Measurements from ENCODE around the gene DECR2. TPM values are rescaled to one million over a fixed set of nuclear protein-coding genes. Genes with fewer than 3 reads are reported as not detected.

DECR2 gene
- polyA plus RNA-seq, 1 donor = 14.4 TPM

GRCh38 chr16:444027-444426 is 42.3 kb downstream of the DECR2 start:
- DNase-seq (ENCODE audit: low read depth) = no peak

DNA sequence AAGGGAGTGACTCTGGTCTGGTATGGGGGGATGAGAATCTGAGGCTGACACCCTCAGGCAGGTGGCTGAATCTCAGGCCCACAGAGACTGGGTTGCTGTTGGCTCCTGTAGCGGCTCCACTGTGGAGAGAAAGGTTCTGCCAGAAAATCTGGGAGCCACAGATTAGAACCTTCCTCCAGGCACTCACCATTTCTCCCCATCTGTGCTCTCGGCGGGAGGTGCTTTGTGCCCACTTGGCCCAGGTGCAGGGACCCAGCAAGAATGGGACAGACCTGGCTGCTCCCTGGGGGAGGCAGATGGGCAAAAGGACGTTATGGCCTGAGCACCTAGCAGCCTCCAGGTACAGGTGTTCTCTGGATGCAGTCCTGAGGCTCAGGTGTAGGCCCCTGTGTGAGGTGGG is 43.9 kb downstream of the DECR2 start:
- no peak for DNase-seq (ENCODE audit: low read depth)

DNA sequence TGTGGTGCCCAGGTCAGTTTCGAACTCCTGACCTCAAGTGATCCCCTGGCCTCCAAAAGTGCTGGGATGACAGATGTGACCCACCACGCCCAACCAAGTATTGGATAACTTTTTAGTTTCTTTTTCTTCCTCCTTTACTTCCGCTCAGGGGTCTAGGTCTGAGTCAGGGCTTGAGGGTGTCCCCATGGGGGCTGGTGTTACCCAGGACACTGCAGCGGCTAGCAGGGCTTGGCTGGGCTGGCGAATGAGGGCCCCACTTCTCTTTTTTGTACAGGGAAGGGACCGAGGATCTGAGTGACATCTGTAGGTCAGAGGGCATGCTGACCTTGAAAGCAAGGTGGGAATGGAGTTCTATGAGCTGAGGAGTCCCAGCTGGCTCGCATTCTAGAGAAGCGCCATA is 48.7 kb downstream of the DECR2 start:
- no peak for DNase-seq (ENCODE audit: low read depth)

DNA sequence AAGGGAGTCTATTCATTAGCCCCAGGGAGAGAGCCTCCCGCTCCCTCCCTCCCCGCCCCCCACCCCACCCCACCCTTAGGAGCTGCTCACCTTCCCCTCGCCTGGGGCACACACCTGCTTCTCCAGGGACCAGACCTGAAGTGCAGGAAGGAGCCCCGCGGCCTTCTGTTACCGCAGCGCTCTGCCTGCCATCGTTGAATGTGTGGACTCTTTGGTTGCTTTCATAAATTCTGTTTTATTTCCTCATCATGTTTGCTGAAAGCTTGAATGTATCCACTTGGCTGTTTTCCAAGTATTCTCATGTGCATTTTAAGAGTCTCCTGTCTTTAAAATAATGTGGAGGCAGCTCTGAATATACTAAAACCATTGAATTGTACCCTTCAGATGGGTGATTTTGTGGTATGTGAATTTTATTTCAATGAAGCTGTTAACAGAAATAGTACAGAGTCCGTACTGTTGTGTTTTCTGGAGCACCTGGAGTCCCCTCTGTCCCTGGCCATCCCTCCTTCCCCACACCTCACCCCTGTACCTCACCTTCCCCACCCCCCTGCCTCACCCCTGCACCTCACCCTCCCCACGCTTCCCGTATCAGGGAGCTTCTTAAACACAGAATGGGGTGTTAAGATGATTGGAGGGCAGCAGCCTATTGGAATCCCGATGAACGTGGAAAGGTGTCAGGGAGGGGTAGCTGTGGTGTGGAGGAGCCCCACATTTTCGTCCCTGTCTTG is 49.3 kb downstream of the DECR2 start:
- no peak for DNase-seq (ENCODE audit: low read depth)

DNA sequence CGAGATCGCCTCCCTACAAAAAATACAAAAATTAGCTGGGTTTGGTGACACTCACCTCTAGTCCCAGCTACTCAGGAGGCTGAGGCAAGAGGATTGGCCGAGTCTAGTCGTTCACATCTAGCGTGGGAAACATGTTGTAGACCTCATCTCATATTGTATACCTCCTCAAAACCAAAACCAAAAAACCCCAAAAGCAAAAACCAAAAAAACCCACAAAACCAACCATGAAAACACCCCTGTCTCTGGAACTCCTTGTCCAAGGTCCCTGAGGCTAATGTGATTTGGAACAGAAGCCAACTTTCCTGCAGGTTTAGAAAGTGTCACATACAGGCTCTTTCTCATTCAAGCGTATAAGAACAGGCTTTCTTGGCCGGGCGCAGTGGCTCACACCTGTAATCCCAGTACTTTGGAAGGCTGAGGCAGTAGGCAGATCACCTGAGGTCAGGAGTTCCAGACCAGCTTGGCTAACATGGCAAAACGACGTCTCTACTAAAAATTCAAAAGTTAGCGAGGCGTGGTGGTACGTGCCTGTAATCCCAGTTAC is 52.8 kb downstream of the DECR2 start:
- no peak for DNase-seq (ENCODE audit: low read depth)

DNA sequence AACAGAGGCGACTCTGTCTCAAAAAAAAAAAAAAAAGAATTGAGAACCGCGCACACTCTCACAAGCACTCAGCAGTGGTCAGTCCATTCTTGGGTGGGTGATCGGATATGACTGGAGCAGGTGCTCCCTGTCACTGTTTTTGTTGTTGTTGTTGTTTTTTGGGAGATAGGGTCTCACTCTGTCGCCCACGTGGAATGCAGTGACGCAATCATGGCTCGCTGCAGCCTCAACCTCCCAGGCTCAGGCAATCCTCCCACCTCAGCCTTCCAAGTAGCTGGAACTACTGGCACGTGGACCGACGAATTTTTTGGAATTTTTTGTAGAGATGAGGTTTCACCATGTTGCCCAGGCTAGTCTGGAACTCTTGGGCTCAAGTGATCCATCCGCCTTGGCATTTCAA is 53.8 kb downstream of the DECR2 start:
- no peak for DNase-seq (ENCODE audit: low read depth)

DNA sequence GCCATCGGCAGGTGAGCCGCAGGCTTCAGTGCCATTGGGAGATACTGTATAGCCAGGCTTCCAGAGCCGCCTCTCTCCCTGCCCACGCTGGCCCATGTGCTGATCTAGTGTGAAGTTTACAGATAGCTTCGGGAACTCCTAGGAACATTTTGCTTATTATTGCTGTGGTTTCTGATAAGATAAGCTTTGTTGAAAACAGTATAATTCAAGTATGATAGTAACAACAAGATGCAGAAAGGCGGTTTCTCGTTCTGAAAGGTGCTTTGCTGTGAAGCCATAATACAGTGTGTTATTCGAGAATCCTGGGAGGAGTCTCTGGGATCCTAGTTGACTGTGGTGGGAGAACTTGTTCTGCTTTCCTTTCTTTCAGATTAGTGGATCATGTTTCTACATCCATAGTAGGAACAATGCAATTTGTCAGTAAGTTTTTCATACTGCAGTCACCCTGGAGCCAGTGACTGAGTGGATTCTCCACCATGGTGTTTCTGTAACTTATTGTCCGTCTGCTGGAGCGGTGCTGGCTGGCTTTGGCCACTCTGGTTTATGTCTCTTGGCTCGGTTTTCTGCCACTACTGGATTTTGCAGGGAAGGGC is 55.3 kb downstream of the DECR2 start:
- no peak for DNase-seq (ENCODE audit: low read depth)

GRCh38 chr16:457732-458400 is 56.2 kb downstream of the DECR2 start:
- DNase-seq (ENCODE audit: low read depth) = no peak

DNA sequence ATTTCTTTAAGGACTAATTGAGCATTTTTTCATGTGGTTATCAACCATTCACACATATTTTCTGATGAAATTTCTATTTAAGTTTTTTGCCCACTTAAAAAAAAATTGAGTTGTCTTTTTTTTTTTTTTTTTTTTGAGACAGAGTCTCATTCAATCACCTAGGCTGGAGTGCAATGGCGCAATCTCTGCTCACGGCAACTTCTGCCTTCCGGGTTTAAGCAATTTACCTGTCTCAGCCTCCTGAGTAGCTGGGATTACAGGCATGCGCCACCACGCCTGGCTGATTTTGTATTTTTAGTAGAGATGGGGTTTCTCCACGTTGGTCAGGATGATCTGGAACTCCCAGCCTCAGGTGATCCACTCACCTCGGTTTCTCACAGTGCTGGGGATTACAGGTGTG is 58.1 kb downstream of the DECR2 start:
- no peak for DNase-seq (ENCODE audit: low read depth)

DNA sequence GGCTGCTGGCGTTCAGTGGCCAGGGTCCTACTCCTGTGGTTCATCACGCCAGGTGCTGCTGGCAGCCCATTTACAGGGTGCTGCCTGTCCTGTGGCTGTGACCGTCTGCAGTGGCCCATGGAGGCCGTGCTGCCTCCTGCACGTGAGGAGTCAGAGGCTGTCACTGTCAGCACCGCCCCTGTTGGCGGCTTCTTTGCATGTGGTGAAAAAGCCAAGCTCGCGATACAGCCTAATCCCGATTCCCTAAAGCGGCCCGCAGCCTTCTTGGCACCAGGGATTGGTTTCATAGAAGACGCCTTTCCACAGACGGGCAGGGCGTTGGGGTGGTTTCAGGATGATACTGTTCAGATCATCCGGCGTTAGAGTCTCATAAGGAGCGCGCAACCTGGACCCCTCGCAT is 59.1 kb downstream of the DECR2 start:
- no peak for DNase-seq (ENCODE audit: low read depth)

Other genes starting within 250 kb of the DECR2 start
- gene HBZ, start 249.2 kb upstream of the DECR2 start, polyA plus RNA-seq (ENCODE audit: insufficient read length) = 4.9 TPM
- 6.8 TPM for gene HBM, start 235.9 kb upstream of the DECR2 start, polyA plus RNA-seq (ENCODE audit: insufficient read length)
- gene HBA2, start 229.0 kb upstream of the DECR2 start, polyA plus RNA-seq (ENCODE audit: insufficient read length) = 3,429 TPM
- gene HBA1, start 225.2 kb upstream of the DECR2 start, polyA plus RNA-seq (ENCODE audit: insufficient read length) = 2,062 TPM
- gene HBQ1, start 221.4 kb upstream of the DECR2 start, polyA plus RNA-seq (ENCODE audit: insufficient read length) = 1.4 TPM
- 67.5 TPM for gene LUC7L, start 172.4 kb upstream of the DECR2 start, polyA plus RNA-seq (ENCODE audit: insufficient read length)
- 36.3 TPM for gene FAM234A, start 167.1 kb upstream of the DECR2 start, polyA plus RNA-seq (ENCODE audit: insufficient read length)
- gene RGS11, start 125.9 kb upstream of the DECR2 start, polyA plus RNA-seq (ENCODE audit: insufficient read length) = 3.6 TPM
- 0.82 TPM for gene ARHGDIG, start 121.3 kb upstream of the DECR2 start, polyA plus RNA-seq (ENCODE audit: insufficient read length)
- 0.68 TPM for gene PDIA2, start 118.7 kb upstream of the DECR2 start, polyA plus RNA-seq (ENCODE audit: insufficient read length)
- gene AXIN1, start 49.2 kb upstream of the DECR2 start, polyA plus RNA-seq (ENCODE audit: insufficient read length) = 11.3 TPM
- 44.6 TPM for gene MRPL28, start 31.3 kb upstream of the DECR2 start, polyA plus RNA-seq (ENCODE audit: insufficient read length)
- 28.5 TPM for gene PGAP6, start 19.9 kb upstream of the DECR2 start, polyA plus RNA-seq (ENCODE audit: insufficient read length)
- 66.4 TPM for gene NME4, start 4.7 kb upstream of the DECR2 start, polyA plus RNA-seq (ENCODE audit: insufficient read length)
- gene RAB11FIP3, start 23.8 kb downstream of the DECR2 start, polyA plus RNA-seq (ENCODE audit: insufficient read length) = 30.4 TPM
- gene CAPN15, start 125.8 kb downstream of the DECR2 start, polyA plus RNA-seq (ENCODE audit: insufficient read length) = 24.6 TPM
- gene PRR35, start 158.5 kb downstream of the DECR2 start, polyA plus RNA-seq (ENCODE audit: insufficient read length) = 0.14 TPM
- 0.99 TPM for gene NHLRC4, start 165.1 kb downstream of the DECR2 start, polyA plus RNA-seq (ENCODE audit: insufficient read length)
- 16.1 TPM for gene PIGQ, start 168.1 kb downstream of the DECR2 start, polyA plus RNA-seq (ENCODE audit: insufficient read length)
- gene RAB40C, start 188.2 kb downstream of the DECR2 start, polyA plus RNA-seq (ENCODE audit: insufficient read length) = 12.6 TPM
- gene WFIKKN1, start 229.1 kb downstream of the DECR2 start, polyA plus RNA-seq (ENCODE audit: insufficient read length) = 0.76 TPM
- 36.6 TPM for gene METTL26, start 234.4 kb downstream of the DECR2 start, polyA plus RNA-seq (ENCODE audit: insufficient read length)
- 14.5 TPM for gene MCRIP2, start 239.9 kb downstream of the DECR2 start, polyA plus RNA-seq (ENCODE audit: insufficient read length)
- 17.9 TPM for gene WDR90, start 247.5 kb downstream of the DECR2 start, polyA plus RNA-seq (ENCODE audit: insufficient read length)

Measured in forelimb muscle (tissue), 1 donor.